HG03135 (cell line): Measurements from ENCODE around the gene NANOGP8.
"Not testable (repeated sequence)": the region's sequence is repeated elsewhere in the genome, so short reads cannot be mapped to it uniquely, and the experiment has no call there.

Source experiments
- ATAC-seq: cut with Tn5 transposase; IDR thresholded peaks from one replicate; pipeline ENCODE4 v1.9.1; 2021; ENCODE audit warnings: mild to moderate bottlenecking, moderate library complexity; ENCODE audit not compliant: unreplicated experiment

NANOGP8 gene

GRCh38 chr15:35085176-35085919 is at the start of gene NANOGP8:
Gene NANOGP8, minus strand, starts transcription at chr15:35085295. Its CDS starts 185 bp downstream, at chr15:35085110.
- not testable (repeated sequence) for ATAC-seq

DNA sequence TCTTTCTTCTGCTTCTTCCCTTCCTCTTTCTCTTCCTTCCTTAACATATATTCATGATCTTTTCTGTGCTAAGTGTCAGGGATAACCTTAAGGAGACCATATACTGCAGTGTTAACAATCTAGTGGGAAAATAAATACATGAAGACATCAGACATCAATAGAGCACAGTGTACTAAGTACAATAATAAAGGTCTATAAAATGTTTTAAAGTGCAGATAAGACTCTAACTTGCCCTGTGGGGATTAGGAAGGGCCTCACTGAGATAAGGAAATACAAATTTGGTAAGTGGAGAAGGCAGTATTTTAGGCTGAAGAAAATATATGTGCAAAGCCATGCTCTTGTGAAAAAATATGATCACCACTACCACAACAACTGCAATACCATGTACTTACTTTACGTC is 49.2 kb upstream of the NANOGP8 start:
- ATAC-seq: no peak

DNA sequence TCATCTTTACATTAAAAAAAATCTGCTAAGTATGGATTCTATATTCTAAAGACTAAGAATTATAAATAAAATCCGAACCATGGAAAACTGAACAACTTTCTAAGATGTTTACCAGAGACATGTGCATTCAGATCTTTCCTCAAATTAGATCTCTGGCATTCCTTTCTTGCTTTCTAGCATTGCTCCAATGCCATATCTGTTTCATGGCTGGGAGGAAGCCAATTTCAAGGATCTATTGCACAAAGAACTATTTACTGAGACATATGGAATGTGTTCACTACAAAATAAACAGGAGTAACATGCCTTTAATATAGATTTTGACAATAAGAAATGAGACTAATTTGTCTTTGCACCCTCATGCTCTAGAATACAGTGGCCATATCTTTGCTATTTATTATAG is 45.1 kb upstream of the NANOGP8 start:
- ATAC-seq: no peak

GRCh38 chr15:35129361-35129760 is 44.3 kb upstream of the NANOGP8 start:
- ATAC-seq: no peak

DNA sequence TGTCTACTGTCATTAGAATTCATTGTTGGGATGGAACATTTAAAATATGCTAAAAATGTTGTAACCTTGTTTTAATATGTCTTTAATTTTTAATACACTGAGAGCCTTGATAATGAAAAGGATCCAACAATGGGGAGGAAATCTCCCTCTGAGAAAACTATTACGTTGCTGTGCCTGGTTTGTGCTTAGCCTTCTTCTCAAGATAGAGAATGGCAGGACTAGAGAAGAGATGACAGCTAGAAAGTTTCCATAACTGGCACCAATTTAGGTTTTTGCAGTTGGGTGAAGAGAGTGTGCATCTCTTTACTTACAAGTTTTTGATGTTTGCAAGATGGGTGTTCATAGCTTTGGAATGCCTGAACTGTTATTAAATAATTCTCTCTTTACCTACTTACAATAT is 42.6 kb upstream of the NANOGP8 start:
- no peak for ATAC-seq

DNA sequence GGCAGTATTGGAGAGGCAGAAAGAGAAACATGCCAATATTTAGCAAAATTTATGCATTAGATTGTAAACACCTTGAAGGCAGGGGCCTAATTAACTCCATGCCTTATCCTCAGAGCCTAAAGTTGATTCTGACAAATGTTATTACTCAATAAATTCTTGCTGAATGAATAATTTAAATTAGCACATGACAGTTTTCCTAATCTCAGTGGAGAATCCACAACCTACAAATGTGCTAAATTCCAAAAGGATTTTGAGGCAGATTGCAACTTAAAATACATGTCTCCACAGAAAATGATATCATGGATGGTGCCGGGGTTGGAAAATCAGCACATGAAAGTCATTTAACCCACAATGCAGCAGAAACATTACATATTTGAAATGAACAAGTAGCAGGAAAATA is 41.1 kb upstream of the NANOGP8 start:
- no peak for ATAC-seq

DNA sequence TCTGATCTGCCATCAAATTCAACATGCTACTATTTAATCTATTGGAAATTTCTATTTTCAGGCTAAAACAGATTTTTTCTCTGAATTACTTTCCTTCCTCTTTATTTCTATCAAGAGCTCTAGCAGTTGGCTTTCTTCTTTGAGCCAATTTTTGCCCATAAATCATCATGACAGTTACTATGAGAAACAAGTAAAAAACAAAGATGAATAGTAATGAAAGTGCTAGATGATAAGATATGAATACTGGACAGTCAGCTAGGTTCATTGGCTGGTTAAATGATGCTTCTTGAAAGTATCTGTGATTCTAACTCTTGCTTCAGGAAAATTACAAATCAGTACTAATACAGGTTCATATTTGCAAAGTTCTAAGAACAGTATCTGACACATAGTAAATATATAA is 38.6 kb upstream of the NANOGP8 start:
- ATAC-seq: no peak

- no peak for ATAC-seq
These were observed 36.7 kb upstream of the NANOGP8 start for GRCh38 chr15:35121611-35122359.

DNA sequence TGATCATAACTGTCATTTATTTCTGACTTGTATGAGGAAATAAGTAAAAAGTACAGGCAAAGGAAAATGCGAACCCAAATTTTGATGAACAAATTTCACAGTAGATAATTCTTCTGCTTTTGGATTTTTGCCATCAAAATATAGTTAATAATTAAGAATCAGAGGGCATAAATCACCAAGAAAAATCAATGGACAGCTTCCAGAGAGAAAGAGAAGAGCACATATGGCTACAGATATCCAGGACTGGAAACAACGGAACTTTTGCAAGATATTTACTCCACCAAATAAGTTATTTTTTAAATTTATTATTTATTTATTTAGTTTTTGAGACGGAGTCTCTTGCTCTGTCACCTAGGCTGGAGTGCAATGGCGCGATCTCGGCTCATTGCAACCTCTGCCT is 35.1 kb upstream of the NANOGP8 start:
- no peak for ATAC-seq

DNA sequence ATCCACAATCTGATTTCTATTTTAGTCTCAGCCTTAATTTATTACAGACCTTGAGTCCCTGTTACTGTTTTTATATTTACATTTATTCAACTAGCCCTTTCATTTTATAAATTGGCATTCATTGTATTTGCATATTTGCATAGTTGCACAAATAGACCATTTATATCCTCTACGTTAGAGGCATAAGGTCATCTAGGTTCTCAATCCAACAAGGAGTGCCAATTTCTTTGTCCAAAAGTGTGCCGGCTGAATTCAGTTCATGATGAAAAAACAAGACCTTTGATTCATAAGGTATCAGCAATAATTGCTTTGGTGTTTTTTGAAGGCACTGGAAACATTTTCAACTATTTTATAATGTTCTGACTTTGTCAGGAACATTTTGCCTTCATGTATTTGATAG is 33.9 kb upstream of the NANOGP8 start:
- no peak for ATAC-seq

- ATAC-seq: no peak
These were observed 32.6 kb upstream of the NANOGP8 start for GRCh38 chr15:35117543-35118265.

DNA sequence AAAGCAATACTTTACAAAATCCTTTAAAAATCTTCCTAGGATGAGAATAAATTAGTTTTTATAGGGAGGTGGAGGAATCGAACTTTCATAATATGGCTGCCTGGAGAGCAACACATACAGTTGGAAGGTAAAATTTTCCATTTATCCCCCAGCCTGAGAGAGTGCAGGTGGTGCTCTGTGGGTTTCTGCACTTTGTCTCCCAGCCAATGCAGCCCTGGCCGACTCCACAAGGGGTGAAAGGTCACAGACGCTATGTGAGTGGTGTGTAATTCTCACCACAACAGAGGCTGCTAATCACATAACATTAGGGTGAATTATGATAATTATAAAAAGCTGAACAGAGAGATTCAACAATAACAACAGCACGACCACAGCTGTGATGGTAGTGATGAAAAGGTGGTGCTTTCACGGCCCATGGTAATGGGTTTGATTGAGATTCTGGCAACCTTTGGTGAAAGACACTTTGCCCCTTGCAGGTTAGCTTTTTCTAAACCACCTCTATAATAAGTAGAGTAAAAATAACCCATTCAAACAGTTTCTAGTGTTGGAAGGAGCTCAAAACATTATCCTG is 30.1 kb upstream of the NANOGP8 start:
- no peak for ATAC-seq

- ATAC-seq: no peak
These were observed 27.3 kb upstream of the NANOGP8 start for GRCh38 chr15:35112346-35112745.

DNA sequence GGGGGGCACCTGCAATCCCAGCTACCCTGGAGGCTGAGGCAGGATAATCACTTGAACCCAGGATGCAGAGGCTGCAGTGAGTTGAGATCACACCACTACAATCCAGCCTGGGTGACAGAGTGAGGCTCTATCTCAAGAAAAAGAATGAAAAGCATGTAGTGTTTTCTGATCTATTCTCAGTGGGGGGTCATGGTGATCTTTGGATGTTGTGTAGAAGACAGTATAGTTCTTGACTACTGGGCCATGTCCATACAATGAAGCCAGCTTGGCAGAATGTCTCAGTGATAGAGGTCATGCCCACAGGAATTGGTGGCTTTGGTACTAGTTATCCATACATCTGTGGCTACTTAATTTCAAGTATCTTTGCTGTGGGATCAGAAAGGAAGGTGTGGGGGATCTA is 26.8 kb upstream of the NANOGP8 start:
- no peak for ATAC-seq

DNA sequence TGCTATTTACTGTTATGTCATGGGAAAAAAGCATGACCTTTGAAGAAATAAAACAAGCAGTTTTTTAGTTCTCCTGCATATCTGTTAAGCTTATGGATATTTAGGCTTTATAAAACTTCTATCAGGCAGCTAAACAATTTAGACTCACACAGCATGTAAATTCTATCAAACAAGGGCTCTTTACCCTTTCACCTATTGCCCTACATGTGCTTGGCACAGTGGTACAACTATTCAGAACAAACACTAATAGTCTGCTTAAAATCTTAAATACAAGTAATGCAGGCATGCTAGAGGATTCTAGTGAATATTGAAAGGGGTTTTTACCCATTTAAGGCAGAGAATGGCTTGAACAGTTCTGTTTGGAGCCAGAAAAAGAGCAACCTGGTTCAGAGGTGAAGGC is 23.4 kb upstream of the NANOGP8 start:
- no peak for ATAC-seq

DNA sequence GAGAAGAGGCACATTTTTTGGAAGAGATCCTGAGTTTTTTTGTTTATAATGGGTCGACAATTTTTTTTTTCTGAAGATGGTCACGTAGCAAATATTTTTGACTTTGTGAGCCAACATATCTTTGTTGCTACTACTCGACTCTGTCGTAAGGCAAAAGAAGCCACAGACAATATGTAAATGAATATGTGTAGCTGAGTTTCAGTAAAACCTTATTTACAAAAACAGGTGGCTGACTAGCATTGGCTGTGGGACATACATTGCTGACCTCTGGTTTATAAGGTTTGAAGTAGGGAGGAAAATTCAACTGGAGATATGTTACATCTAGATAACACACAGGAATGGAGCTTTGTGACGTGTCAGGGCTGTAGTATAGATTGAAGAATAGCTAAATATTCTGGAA is 22.5 kb upstream of the NANOGP8 start:
- ATAC-seq: no peak

DNA sequence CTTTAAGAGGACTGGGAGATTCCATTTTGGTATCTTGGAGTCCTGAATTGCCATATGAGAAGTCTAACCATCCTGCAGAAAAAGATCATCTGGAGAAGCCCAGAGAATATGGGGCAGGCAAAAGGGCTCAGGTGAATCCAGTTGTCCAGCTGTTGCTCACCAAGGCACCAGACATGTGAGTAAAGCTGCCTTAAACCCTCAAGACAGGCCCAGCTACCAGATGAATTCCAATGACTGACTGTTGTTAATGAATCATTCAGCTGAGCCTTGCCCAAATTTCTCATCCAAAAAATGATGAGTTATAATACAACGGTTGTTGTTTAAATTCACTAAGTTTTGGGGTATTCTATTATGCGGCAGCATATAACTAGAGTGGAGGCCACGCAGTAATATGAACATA is 22.0 kb upstream of the NANOGP8 start:
- no peak for ATAC-seq

- no peak for ATAC-seq
These were observed 19.5 kb upstream of the NANOGP8 start for GRCh38 chr15:35104526-35105147.

DNA sequence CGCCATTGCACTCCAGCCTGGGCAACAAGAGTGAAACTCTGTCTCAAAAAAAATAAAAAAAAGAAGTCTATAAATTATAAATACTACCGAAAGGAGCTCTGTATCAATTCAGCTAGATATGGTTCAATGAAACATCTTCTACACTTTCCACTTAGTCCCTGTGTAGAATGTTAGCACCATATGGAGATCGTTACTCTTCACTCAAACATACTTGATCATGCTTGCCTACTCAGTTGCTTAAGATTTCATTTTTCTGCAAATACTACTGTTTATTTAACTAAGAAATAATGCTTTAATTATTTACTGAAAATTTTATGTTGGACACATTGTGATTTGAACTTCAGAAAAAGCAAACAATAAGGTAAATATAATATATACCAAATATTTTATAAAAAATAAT is 17.1 kb upstream of the NANOGP8 start:
- ATAC-seq: no peak

GRCh38 chr15:35101335-35101734 is 16.2 kb upstream of the NANOGP8 start:
- no peak for ATAC-seq

- ATAC-seq: no peak
These were observed 13.6 kb upstream of the NANOGP8 start for GRCh38 chr15:35098737-35099136.
